ENCODE results near the gene DIDO1.
A peak's percentile ranks its signal among the peaks of the same experiment; 100 is the strongest.

The DIDO1 gene

DNA sequence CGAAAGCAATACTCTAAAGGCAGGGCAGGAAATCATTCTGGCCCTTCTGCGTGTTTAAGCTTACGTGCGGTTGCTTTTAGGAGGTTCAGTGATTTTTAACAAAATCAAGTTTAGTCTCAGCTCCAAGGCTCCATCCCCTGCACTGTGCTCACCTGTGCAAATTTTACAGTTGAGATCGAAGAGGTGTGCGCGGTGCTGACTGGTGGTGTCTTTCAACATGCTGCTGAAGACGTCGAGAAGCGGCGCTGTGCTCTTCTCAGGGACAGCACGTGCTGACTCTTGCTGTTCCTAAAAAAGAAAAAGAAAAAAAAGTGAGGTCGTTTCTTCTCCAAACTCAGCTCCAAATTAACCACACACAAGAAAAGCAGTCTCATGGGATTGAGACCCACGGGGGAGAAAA, 32.0 kb downstream of the DIDO1 start:
- DNase-seq (ENCODE audit: low spot score) = no peak

DNA sequence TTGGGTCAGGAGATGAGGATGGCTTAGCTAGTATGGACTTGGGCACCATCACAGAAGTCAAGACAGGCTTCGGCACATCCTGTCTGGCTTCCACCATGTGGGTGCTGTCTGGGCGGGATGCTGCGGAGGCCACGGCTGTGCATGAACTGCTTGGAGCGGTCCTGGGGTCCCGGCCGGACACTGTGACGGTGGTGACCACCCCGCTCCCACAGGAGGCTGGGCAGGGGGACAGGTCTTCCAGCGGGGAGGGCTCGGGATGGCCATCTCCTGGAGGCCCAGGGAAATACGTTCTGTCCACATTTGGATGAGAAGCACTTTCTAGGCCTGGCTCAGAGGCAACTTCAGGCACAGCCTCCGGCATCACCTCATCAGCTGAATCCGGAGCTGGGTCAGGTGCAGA, 32.6 kb downstream of the DIDO1 start:
- no peak for DNase-seq (ENCODE audit: low spot score)

DNA sequence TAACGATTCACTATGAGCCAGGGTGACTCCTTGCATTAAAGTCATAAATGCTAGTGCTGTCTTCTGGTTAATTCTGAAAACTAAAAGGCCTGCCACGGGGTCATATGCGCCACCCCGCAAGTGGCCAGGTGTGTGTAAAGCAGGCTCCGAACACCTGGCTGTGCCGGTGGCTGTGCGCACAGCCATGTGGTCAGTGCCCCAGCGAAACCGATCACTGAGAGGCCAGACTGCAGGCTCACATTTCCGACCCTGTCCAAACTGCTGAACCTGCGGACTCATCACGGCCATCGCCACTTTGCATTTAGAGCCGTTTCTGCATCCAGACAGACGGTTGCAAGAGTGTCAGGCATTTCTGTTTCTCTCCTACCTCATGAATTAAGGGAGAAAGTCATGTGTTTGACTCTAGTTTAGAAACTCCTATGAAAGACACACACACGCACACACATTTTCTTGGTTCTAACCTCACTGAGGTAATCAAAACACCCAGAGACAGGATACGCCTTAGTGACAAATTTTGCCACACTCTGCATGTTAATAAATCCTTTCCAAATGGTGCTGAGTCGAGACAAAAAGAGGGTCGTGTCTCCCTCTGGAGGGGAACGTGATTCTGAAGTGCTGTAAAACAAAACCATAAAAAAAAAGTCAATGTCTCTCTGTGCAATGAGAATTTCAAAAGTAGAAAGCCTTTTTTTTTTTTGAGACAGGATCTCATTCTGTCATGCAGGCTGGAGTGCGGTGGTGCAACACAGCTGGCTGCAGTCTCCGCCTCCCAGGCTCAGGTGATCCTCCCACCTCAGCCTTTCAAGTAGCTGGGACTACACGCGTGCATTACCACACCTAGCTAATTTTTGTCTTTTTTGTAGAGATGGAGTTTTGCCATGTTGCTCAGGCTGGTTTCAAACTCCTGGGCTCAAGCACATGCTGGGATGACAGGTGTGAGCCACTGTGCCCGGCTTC, 33.7 kb downstream of the DIDO1 start:
- no peak for DNase-seq (ENCODE audit: low spot score)

DNA sequence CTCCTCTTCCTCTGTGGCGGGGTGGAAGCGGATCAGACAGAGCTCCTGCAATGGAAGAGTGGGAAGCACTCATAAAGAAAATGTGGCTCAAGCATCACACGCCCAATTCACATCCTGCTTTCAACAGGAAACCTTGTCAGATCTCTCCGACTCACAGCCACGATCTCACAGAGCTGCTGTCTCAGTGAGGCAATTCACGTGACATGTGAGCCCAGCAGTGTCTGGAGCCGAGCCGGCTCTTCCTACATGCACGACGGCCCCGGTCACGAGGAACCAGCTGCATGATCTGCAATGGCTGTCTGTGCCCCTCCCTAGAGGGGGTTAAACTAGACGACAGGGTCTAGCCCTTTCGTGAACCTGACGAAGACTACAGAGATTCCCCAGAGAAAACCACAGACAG, 35.2 kb downstream of the DIDO1 start:
- DNase-seq (ENCODE audit: low spot score) = peak; percentile 78

DNA sequence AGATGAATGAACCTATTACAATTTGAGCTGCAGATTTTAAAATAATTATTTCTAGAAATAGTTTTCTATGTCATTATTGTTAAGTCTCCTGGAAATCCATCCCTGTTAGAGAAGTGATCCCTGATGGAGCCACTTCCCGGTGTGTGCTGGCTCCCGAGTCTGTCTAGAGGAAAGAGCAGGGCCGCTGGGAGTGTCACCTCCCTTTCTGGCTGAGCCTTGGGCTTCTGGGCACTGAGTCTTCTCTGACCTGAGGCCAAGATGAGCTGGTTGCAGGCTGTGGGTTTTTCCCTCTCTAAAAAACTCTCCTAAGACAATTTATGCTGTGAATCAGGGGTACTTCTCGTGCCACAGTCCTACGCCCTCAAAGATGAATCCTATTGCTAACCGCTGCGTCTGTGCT, 35.9 kb downstream of the DIDO1 start:
- no peak for DNase-seq (ENCODE audit: low spot score)

DNA sequence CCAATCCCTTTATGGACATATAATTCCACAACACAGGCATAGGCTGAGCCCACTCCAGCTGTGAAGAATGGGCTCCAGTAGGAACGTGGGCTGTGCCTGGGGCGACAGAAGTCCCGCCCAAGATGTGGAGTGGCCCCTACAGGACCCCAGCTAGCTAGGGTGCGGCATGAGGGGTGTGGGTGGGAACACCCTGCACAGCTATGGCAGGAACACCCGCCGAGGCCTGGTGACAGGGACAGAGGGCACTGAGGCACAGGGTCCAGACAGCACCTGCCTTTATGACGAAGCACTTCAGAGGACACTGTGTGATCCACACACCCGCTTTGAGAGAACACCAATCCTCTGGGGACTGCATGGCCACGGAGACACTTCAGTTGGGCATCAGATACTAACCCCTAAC, 36.4 kb downstream of the DIDO1 start:
- no peak for DNase-seq (ENCODE audit: low spot score)

DNA sequence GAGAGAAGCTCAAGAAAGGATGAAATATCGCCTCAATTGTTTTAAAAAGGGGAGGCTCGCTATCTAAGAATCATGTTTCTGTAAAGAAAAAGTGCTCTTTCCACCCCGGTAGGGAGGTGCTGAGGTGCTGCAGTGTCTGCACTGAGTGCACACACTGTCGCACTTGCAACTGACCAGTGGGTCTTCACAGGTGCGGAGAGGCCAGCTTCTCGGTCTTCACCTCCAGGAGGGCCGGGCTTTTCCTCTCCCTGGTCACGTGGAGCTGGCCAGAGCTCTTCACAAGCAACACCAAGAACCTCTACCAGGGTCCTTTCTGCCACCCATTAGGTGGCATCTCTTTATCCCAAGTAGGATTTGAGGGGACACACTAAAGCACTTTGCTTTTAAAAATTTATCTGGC, 36.9 kb downstream of the DIDO1 start:
- DNase-seq (ENCODE audit: low spot score) = no peak

DNA sequence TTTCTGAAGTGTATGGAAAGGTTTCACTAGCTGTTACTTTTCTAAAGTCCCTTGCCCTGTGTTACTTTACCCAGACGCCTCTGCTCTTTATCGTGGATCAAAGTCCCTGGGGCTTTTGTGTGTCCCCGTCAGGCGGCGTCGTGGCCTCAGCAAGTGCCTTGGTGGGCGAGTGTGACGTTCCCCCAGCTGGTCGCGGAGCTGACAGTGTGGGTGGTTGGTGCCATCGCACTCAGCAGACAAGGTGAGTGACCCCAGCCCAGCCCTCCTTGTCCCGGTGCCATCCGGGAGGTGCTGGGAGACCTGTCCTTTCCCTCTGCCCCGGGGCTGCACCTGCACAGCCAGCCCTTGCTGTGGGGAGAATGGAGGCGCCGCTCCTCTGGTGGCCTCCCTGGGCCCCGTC, 37.4 kb downstream of the DIDO1 start:
- no peak for DNase-seq (ENCODE audit: low spot score)

DNA sequence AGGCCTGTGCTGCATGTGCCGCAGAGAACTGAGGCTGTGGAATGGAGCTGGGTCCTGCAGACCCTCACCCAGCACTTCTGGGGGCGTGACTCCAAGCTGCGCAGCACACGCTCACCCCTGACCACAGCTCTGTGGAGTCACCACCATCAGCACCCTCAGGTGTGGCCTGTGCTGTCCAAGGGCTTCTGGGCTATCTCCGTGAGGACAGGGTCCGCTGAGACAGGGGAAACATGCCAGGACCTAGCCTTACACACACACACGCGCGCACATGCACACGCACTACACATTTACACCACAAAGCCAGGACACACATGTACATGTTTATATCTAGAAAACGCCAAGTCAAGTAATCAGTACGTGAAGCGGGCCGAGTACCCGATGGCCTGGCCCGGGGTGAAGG, 37.9 kb downstream of the DIDO1 start:
- DNase-seq (ENCODE audit: low spot score) = no peak

DNA sequence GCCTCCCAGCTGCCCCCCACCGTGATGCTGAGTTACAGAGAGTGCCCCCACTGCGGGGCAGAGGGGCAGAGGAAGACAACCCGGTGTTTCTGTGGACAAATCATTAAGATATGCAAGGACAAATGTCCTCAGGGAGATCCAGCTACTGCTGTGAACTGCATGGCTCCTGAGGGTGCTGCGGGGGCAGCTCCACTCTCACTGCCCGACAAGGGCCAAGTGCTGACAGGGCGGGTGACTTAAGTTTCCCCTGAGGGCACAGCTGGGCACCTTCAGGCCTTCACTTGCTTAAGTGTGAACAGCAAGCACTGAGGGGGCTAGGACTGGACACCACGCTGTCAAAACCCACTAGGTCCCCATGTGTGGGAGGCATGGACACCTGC, 38.5 kb downstream of the DIDO1 start:
- no peak for DNase-seq (ENCODE audit: low spot score)

DNA sequence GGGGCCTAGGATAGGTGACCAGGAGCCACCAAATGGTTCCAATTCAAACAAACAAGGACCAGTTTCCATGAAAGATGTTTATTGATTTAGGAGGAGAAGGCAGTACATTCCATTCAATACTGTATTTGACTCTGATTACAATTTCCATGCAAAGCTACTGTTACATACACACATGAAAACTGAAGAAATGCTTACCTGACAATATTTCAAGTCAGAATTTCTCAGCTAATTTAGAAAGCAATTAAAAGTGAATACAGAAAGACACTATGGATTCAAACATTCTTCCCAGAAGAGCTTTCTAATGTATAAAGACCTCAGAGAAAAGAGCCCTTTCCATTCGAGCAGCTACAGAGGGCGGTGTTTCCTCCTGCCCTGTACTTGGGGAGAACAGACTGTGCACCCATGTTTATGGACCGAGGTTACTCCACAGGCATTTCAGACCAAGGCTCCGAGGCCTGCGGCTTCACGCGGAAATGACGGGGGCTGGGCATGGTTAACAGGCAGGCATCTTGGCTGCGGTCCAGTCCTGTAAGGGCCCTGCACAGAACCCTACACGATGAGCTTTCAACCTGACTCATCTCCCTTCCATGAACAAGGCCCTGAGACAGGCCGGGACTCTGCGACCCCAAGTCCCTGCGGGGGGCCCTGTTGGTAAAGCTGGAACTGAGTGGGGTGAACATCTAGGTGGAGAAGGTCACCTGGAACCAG, 39.0 kb downstream of the DIDO1 start:
- peak; percentile 61 for DNase-seq (ENCODE audit: low spot score)

DNA sequence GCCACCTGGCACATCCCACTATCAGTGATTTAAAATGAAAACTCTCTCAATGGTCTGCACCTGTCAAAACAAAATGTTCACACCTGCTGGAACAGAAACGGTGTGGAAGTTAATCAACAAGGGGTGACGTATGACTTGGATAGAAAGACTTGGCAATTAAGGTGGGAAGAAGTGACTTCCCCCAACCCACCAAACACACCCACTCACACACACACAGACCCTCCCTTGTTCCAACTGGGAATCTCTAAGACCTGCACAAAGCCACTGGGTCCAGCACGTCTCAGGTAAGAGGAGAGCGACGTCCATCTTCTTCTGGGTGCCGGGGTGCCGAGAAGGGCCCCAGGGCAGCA, 39.6 kb downstream of the DIDO1 start:
- no peak for DNase-seq (ENCODE audit: low spot score)

DNA sequence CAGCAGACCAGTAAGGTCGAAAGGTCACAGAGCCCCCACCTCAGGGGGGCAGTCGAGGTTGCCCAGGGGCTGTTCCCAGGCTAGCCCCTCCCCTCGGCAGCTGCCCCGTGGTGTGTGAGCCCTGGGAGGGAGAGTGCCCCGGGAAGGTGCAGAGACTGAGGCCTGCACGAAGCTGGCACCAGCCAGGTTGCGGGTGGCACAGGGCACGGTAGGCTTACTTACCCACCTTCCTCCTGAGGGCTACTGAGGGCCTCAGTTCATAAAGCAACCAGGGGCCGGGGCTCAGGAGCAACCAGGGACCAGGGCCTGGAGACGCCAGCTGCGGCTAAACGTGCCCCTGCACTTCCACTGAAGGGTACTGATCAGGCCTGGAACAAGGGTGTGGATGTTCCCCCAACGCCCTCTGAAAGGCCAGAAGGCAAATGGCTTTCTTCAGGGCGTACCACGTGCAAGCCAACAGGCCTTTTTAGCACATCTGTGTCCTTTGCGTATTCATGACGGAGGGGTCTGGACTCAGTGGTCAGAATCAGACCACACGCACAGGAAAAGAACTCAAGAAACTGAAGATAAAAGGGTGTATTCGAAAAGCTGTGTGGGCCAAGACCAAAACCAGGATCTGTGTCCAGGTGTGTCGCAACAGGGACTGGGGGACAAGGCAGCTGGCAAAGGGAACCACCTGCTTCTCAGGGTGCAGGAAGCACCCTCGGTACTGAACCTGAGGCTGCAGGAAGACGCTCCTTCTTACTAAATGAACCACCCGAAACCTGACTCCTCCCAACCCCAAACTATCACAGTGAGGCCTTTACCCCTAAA, 40.2 kb downstream of the DIDO1 start:
- DNase-seq (ENCODE audit: low spot score) = no peak

DNA sequence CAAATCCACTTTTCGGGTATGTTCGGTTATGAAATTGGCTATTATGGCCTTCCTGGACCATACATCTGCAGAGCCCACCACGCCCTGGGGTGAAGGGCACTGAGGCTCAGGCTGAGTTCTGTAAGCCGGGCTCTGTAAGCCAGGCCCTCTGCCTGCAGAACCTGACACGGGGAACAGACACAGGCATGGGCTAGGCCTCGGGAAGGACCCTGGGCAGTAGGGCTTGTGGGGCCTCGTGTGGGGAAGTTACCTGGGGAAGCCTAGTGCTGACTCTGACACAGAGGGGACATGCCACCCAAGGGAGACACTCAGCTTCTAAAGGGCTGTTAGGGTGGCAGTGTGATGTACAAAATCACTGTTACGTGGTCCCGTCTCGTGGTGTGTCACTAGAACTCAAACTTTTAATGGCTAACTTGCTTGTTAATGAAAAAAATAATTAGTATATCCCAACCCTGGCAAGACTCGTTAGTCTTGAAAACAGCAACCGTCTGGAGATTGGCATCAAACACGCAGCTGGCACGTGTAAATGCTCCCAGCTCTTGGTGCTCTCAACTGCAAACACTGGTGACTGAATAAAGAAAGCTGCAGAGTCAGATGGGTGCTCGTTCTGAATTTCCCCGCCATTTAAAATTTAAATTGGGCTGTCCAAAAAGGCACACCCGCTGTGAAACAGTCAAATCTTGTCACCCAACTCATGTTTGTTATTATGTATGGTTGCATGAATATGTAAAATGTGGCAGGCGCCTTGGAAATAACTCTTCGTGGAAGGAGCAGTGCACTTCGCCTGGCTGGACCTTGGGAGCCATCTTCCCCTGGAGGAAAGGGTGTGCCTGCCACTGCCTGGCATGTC, 41.0 kb downstream of the DIDO1 start:
- no peak for DNase-seq (ENCODE audit: low spot score)

DNA sequence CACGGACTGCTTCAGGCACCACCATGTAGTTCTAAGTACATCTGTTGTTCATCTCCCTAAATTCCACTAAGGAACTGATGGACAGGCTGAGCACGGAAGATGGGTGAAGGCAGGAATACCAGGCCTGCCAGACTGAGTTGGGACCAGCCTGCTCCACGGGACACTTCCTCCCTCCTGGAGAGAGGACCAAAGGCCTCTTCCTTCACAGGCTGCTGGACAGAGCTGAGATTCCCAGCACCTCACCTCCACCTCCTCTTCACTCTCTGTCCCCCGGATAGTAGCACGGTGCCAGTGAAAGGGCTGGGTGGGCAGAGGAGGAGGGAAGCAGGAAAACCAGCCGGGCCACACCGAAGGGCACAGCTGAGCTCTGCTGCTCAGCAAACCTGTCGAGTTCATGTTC, 41.7 kb downstream of the DIDO1 start:
- DNase-seq (ENCODE audit: low spot score) = no peak

DNA sequence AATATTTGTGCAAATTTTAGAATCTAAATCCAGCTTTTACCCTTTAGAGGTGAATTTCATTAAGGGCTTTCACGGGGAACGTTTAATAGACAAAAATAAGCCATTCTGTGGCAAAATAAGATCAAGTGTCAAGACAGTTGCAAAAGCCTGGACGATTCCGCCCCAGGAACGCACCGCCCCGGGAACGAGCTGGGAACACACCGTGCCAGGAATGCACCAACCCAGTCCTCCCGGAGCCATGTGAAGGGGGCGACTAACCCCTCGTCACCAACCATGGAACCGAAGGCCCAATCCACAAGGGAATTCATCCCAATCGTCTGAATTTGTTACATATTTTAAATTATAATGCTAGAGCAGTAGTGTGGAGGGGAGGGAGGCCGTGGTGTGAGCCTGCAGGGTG, 43.9 kb downstream of the DIDO1 start:
- no peak for DNase-seq (ENCODE audit: low spot score)

DNA sequence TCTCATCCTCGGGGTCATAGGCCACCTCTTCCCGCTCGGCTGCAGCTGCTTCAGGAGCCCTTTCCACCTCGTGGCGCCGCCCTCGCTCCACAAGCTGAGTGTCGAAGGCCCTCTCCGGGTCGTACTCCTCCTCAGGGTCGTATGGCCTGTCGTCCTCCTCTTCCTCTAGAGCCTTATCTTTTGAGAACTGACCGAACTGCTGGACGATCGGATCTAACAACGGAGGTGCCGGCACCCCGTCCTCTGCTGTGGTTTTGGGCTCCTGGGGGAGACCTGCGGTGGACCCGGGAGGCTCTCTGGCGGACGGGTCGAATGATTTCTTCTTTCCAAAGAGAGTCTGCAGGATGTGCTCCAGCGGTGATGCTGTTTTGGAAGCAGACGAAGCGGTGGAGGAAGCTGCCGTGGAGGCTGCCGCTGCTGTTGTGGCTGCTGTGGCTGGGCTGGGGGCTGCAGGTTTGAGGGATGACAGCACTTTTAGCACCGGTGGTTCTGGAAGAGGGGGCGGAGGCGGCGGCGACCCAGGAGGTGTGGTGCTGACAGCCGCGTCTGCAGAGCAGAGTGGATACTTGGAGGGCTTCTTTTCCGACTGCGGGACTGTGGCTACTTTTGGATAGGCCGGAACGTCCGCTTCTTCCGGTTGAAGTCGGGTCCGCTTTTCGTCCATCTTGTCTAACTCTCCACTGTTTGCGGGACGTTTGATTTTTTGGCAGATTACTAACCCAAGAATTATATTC, 44.5 kb downstream of the DIDO1 start:
- no peak for DNase-seq (ENCODE audit: low spot score)

DNA sequence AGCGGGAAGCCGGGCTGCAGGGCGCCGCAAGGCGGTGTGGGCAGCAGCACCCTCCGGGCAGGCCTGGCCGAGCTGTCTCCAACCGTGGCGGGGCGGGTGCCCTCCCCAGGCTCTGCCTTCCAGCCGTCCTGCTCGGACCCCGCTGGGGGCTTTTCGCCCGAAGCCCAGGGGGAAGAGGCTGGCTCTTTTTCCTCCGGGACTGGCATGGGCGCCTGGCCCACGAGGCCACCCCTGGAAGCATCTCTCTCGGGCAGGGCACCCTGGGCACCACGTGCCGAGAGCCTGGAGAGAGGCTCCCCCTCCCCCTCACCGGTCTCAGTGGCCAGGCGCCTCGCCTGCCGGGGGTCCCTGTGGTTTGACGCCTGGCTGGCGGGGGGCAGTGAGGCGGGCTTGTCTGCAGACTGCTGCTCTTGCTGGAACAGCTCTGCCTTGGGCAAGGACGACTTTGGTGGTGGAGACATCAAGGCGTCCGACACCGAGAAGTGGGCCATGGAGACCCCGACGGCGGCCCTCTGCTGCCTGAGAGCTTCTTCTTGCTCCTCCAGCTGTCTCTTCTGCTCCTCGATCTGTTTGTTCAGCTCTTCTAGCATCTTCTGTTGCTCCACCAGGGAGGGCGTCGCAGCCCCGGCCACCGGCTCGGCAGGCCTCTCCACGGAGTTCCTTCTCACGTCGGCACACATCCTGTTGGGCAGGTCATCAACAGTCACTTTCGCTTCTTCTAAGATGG, 45.2 kb downstream of the DIDO1 start:
- DNase-seq (ENCODE audit: low spot score) = no peak

DNA sequence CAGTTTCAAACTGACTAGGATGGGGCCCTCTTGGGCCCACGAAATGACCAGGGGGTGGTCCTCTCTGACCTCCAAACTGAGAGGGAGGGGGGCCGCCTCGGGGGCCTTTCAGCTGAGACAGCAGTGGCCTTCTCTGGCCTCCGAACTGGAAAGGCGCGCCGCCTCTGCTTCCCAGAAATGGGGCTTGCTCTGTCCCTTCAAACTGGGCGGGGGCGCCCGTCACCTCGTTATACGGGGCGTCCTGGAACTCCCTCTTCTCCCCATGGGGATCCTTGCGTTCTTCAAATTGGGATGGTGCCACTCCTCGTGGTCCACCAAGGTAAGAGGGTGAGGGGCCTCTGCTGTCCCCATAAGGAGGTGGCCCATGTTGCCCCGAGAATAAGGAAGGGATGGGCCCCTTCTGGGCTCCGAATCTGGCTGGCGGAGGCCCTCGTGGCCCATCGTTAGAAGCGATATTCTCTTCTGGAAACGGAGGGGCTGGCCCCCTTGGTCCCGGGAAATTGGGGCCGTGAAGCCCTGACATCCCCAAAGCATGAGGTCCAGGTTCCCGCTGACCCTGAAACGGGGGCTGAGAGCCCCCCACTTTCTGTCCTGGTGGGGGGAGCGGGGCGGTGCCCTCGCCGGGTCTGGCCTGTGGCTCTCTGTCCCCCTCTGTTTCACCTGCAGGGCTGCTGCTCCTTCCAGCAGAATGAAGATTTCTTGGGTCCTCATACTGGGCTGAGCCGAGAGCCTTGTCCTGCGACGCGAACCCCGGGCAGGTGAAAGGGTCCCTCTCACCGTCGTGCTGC, 46.0 kb downstream of the DIDO1 start:
- DNase-seq (ENCODE audit: low spot score) = no peak
